Activated T-helper 17 cell treated with anti-CD3 and anti-CD28 coated beads, Interleukin-2, amount 50 U/mL, for 72 hours (primary cell): ENCODE data around the gene B3GAT1. TPM values are rescaled to one million over a fixed set of nuclear protein-coding genes. Genes with fewer than 3 reads are reported as not detected.

ENCODE experiments used
- ATAC-seq: fragments of 150-1000 bp; cut with Tn5 transposase; replicated peaks from 2 replicates; pipeline ENCODE4 v1.10.0; 2021; ENCODE audit warnings: mild to moderate bottlenecking, moderate library complexity
- H3K27ac Mint-ChIP-seq: one replicate; pipeline ENCODE4 v1.8.0; 2022; ENCODE audit warnings: mixed read lengths
- H3K27me3 Mint-ChIP-seq: one replicate; pipeline ENCODE4 v1.8.0; 2022; ENCODE audit warnings: mixed read lengths
- H3K36me3 Mint-ChIP-seq: one replicate; pipeline ENCODE4 v1.8.0; 2022; ENCODE audit warnings: low read depth, mild to moderate bottlenecking, mixed read lengths
- H3K4me1 Mint-ChIP-seq: one replicate; pipeline ENCODE4 v1.8.0; 2022; ENCODE audit warnings: mixed read lengths
- H3K4me3 Mint-ChIP-seq: one replicate; pipeline ENCODE4 v1.8.0; 2022; ENCODE audit warnings: mild to moderate bottlenecking, mixed read lengths
- H3K9me3 Mint-ChIP-seq: one replicate; pipeline ENCODE4 v1.8.0; 2022; ENCODE audit warnings: mixed read lengths
- total RNA-seq, 2 donors: library from RNA; stranded (reverse); gene quantifications; one replicate each; pipeline ENCODE4 v1.2.3, GENCODE V29; 2022

Gene B3GAT1
- total RNA-seq, 2 donors from 2014 or later = 0.16 to 0.17 TPM

- Mint-ChIP-seq H3K4me1 (peaks cover 6% of the 10 kb centered on the region), H3K9me3 (no peaks in the 10 kb centered on the region), H3K27ac (no peak overlapping the region), H3K4me3 (no peak overlapping the region), H3K27me3 (peaks cover 34% of the 10 kb centered on the region), H3K36me3 (no peaks in the 10 kb centered on the region)
- ATAC-seq = no peak
These were observed 4.1 kb downstream of the B3GAT1 start for GRCh38 chr11:134407923-134408322.

DNA sequence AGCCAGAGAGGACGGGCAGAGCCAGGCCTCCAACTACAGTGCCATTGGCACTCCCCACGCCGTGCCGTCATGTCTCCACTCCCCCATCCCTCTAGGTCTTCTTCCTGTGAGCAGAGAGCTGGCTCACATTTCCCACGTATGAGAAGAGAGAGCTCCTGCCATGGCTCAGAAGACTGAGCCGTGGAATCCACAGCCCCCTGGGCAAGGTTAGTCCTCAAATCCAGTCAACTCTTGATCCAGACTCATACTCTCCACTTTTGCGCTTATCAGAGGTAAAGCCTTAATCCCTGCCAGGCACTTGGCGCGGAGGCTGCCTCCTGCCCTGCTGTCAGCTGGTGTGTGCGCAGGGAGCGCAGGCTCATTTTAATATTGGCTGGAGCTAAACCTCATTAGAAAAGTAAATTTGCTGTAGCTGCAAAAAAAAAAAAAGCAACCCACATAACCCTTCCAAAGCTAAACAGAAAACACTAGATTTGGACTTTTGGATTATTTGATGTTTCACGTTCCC, 4.7 kb downstream of the B3GAT1 start:
- no peak overlapping the region for H3K4me3 Mint-ChIP-seq
- H3K27ac Mint-ChIP-seq = no peak overlapping the region
- H3K9me3 Mint-ChIP-seq = no peaks in the 10 kb centered on the region
- peaks cover 6% of the 10 kb centered on the region for H3K4me1 Mint-ChIP-seq
- no peaks in the 10 kb centered on the region for H3K36me3 Mint-ChIP-seq
- peaks cover 34% of the 10 kb centered on the region for H3K27me3 Mint-ChIP-seq
- no peak for ATAC-seq

DNA sequence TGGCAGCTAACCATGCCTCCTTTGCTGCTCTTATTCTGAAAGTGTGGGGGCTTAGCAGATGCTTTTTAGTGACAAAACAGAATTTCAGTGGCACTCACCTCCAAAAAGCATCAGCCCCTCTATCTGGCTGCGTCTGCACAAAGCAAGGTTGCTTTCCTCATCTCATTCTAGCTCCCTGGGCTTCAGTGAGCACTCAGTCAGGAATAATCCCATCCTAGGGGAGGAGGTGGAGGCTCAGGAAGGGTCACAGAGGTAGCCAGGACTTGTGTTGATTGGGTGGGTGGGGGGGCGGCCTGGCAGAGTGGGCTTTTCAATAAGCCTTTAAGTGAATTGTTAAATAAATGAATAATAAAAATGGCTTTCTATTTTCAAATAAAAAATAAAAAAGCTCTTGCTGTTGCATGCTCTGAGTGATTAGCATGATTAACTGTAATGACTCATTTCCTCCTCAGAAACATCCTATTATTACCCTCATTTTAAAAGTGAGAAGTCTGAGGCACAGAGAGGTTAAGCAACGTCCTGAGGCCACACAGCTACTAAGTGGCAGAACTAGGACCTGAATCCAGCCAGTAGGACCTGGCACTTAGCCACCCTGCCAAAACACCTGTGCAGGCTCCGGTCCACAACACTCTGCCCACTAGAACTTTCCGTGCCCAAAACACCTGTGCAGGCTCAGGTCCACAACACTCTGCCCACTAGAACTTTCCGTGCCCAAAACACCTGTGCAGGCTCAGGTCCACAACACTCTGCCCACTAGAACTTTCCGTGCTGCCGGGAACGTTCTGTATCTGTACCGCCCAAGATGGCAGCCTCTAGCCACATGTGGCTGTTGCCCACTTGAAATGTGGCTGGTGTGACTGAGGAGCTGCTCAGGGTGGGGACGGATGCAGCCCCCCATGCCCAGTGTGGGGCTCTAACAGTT, 5.5 kb downstream of the B3GAT1 start:
- H3K27me3 Mint-ChIP-seq = peaks cover 34% of the 10 kb centered on the region
- H3K4me3 Mint-ChIP-seq = no peak overlapping the region
- H3K36me3 Mint-ChIP-seq = no peaks in the 10 kb centered on the region
- peaks cover 6% of the 10 kb centered on the region for H3K4me1 Mint-ChIP-seq
- no peak overlapping the region for H3K27ac Mint-ChIP-seq
- H3K9me3 Mint-ChIP-seq = no peaks in the 10 kb centered on the region
- peak; percentile 38 for ATAC-seq

DNA sequence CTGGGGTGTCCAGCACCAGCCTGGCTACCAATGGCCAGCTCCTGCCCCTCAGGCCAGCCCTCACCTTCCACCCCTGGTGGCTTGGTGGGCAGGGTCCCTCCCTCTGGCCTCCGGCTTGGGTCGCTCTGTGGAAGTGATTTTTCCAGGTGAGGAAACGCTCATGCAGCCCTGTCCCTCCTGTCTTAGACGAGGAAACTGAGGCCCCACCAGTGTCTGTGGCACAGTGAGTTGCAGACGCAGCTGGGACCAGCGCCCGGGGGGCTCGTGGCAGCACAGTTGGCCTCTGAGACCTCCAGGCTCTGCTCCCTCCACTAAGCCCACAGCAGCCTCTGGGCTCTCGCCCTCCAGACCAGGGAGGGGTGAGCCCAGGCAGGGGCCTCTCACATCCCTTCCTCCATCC, 6.2 kb downstream of the B3GAT1 start:
- ATAC-seq = no peak
- Mint-ChIP-seq H3K4me1 (peaks cover 6% of the 10 kb centered on the region), H3K36me3 (no peaks in the 10 kb centered on the region), H3K9me3 (no peaks in the 10 kb centered on the region), H3K27me3 (peaks cover 31% of the 10 kb centered on the region), H3K27ac (no peak overlapping the region), H3K4me3 (no peak overlapping the region)

GRCh38 chr11:134405436-134405835, 6.6 kb downstream of the B3GAT1 start:
- Mint-ChIP-seq H3K4me1 (peaks cover 6% of the 10 kb centered on the region), H3K9me3 (no peaks in the 10 kb centered on the region), H3K27me3 (peaks cover 30% of the 10 kb centered on the region), H3K27ac (no peak overlapping the region), H3K36me3 (no peaks in the 10 kb centered on the region), H3K4me3 (no peak overlapping the region)
- ATAC-seq = no peak

DNA sequence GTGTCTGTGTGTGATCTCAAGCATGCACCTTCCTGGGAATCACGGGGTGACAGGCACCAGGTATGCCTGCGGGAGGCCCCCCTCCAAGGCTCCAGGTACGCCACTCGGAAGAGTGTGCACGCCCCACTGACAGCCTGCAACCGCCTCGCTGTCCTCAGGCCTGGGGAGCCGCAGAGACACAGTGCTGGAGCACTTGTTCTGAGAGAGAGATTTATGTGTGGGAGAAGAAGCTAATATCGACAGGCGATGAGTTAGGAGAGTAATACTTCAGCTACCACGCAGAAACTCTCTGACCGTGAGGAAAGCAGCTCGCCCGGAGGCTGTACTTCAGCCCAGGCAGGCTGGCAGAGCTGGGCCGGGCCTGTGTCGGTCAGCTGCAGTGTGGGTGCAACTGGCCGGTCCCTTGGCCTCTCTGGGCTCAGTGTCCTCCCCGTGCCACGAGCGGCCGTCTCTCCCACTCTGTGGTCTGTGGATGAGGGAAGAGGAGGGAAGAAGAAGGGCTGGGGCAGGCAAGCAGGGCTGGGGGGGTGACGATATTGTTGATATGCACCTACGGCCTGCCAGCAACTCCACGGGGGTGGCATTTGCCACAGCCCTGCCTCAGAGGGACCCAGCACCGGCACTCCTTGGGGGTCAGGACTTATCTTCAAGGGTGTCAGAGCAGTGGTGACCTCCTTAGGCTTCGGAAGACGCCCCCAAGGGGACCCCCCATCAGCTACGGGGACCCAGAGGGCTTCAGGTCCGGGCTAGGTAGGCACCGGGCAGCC, 7.3 kb downstream of the B3GAT1 start:
- Mint-ChIP-seq H3K27ac (no peak overlapping the region), H3K27me3 (peaks cover 28% of the 10 kb centered on the region), H3K4me1 (peaks cover under 1% of the 10 kb centered on the region), H3K4me3 (no peak overlapping the region), H3K9me3 (no peaks in the 10 kb centered on the region), H3K36me3 (no peaks in the 10 kb centered on the region)
- no peak for ATAC-seq

DNA sequence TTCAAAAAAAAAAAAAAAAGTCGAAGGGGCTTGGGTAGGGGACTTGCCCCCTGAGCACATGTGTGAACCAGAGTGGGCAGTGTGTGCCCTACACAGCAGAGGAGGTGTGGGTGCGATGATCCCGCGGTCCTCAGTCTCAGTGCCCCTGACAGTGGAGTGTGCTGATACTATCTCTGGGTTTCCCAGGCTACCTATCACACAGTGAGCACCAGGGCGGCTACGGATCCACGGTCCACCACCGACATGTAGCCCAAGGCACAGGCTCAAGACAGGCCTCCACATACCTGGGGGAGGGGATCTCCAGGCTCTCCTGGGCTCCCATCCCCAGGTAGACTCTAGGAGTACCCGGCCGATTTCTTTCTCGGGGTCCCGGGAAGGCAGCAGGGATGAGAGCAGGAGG, 9.1 kb downstream of the B3GAT1 start:
- Mint-ChIP-seq H3K4me1 (no peaks in the 10 kb centered on the region), H3K27me3 (peaks cover 21% of the 10 kb centered on the region), H3K4me3 (no peak overlapping the region), H3K27ac (no peak overlapping the region), H3K9me3 (no peaks in the 10 kb centered on the region), H3K36me3 (no peaks in the 10 kb centered on the region)
- no peak for ATAC-seq

DNA sequence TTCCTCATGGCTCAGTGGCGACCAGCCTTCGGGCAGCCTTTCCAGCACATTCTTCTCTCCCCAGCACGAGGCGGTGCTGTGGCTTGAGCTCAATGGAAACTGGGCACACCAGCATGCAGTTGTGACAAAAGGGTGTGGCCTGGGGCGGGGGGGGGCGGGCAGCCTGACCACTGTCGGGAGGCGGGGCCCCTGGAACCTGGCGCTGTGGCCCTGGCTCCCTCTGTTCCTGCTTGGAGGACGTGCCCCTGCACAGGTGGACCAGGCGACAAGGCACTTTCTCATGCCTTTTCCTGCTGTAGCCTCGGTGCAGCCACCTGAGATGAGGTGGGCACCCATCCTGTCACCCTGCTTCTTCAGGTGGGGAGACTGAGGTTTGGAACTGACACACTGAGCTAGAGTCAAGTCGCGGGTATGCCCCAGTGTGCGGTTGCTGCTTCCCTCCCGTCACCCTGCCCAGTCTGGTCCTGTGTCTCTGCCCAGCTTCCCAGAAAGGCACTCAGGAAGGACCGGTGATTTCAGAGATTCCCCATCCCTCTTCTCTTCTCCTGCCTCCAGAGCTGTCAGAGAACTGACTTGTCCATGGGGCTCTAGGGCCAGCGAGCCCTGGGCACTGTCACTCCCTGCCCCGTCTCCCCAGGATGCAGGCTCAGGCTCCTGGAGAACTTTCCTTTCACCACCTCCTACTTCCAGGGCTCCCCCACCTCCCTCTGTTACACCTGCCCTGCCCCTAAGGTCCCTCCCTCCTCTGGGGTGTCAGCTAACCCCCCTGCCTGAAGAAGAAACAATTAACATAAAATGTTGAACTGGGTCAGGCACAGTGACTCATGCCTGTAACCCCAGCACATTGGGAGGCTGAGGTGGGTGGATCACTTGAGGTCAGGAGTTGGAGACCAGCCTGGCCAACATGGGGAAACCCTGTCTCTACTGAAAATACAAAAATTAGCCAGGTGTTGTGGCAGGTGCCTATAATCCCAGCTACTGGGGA, 9.9 kb downstream of the B3GAT1 start:
- ATAC-seq = peak; percentile 29
- no peak overlapping the region for H3K4me3 Mint-ChIP-seq
- H3K27me3 Mint-ChIP-seq = peaks cover 20% of the 10 kb centered on the region
- H3K27ac Mint-ChIP-seq = no peak overlapping the region
- H3K9me3 Mint-ChIP-seq = no peaks in the 10 kb centered on the region
- H3K36me3 Mint-ChIP-seq = no peaks in the 10 kb centered on the region
- no peaks in the 10 kb centered on the region for H3K4me1 Mint-ChIP-seq

DNA sequence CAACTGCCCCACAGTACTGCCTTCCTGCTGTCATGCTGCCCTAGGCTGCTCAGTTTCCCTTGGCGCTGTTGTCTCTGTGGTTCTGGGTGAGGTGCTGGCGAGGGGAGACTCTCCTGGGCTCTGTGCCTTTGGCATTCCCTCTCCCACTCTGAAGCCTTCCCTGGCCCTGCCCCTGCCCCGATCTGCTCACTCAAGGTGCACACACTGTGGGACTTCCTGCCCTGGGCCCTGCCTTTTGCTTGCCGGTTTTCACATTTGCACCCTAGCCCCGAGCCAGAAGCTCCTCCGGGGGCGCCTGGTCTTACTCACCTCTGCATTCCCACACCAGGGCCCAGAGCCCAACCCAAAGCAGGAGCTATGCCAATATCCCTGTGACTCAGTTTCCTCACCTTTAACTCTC, 12.0 kb downstream of the B3GAT1 start:
- Mint-ChIP-seq H3K4me3 (no peak overlapping the region), H3K36me3 (no peaks in the 10 kb centered on the region), H3K27me3 (peaks cover 19% of the 10 kb centered on the region), H3K27ac (no peak overlapping the region), H3K4me1 (no peaks in the 10 kb centered on the region), H3K9me3 (no peaks in the 10 kb centered on the region)
- no peak for ATAC-seq

GRCh38 chr11:134399293-134399654, 12.8 kb downstream of the B3GAT1 start:
- Mint-ChIP-seq H3K4me3 (no peak overlapping the region), H3K27ac (no peak overlapping the region)

DNA sequence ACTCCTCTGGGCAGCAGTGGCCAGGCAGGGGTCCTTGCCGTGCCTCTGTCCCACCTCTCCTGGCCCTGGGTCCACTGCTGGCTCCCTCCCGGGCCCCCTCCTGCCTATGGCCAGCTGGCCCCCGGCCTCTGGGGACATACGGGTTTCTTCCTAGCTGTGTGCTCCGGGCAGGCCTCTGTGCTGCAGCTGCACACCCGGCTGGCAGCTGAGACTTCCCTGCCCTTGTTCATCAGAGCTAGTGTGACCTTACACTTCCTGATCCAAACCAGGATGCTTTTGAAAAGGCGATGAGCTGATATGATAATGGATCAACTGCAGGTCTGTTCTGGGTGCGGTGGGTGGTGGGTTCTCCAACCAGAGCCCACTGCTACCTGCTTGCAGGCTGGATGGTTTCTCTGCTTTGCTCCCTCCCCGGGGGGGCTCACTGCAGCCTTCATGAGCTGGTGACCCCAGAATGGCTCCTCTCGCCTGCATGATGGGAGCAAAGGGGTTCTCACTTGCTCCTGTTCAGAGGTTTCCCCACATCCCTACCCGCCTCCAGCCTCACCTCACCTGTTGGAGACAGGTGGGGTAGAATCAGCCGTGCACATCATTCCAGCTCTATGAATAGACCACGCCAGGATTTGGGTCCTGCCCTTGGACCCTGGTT, 13.3 kb downstream of the B3GAT1 start:
- no peaks in the 10 kb centered on the region for H3K9me3 Mint-ChIP-seq
- H3K4me1 Mint-ChIP-seq = no peaks in the 10 kb centered on the region
- H3K36me3 Mint-ChIP-seq = no peaks in the 10 kb centered on the region
- H3K27me3 Mint-ChIP-seq = peaks cover 14% of the 10 kb centered on the region
- no peak overlapping the region for H3K4me3 Mint-ChIP-seq
- ATAC-seq = no peak
- H3K27ac Mint-ChIP-seq = no peak overlapping the region

More at GRCh38 chr11:134399293-134399654, 12.8 kb downstream of the B3GAT1 start:
- Mint-ChIP-seq H3K9me3 (no peaks in the 10 kb centered on the region), H3K27me3 (peaks cover 18% of the 10 kb centered on the region), H3K4me1 (no peaks in the 10 kb centered on the region), H3K36me3 (no peaks in the 10 kb centered on the region)
- no peak for ATAC-seq

DNA sequence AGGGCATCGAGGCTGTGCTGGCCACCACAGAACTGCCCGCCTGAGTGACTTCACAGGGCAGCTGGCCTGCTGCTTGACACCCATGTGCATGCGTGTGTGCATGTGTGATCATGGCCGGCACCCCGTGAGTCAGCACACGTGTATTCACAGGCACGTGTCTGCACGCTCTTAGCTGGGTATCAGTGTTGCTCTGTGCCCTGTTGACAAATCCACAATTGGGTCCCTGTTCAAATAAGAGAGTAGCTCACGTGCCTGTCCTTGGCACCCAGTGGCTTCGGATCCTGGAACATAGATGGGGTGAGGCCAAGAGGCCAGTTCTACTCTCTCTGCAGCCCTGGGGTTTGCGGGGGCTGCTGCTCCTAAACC, 14.0 kb downstream of the B3GAT1 start:
- H3K4me3 Mint-ChIP-seq = no peak overlapping the region
- H3K27ac Mint-ChIP-seq = no peak overlapping the region
- H3K36me3 Mint-ChIP-seq = no peaks in the 10 kb centered on the region

GRCh38 chr11:134397304-134398078, 14.6 kb downstream of the B3GAT1 start:
- Mint-ChIP-seq H3K36me3 (no peaks in the 10 kb centered on the region), H3K4me1 (no peaks in the 10 kb centered on the region), H3K27ac (no peak overlapping the region), H3K27me3 (peaks cover 14% of the 10 kb centered on the region), H3K9me3 (no peaks in the 10 kb centered on the region), H3K4me3 (no peak overlapping the region)
- ATAC-seq = no peak

More for the DNA sequence above, 14.0 kb downstream of the B3GAT1 start:
- H3K27me3 Mint-ChIP-seq = peaks cover 14% of the 10 kb centered on the region
- no peak for ATAC-seq
- no peaks in the 10 kb centered on the region for H3K9me3 Mint-ChIP-seq
- H3K4me1 Mint-ChIP-seq = no peaks in the 10 kb centered on the region
